K562 (cell line): ENCODE measurements around the gene DGCR6L. TPM values are rescaled to one million over a fixed set of nuclear protein-coding genes. Genes with fewer than 3 reads are reported as not detected.

Source experiments
- ATAC-seq: fragments of 200-7000 bp; cut with Tn5 transposase; 3 replicates; pipeline ENCODE4 v1.9.1; 2020; ENCODE audit warnings: moderate library complexity
- BruUV-seq: library from RNA; stranded (reverse); fragments of 400-500 nt; replicated peaks from 2 replicates; lab custom pipeline; 2021; lab: Mats Ljungman, UMichigan
- CTCF ChIA-PET: fragments of 300-600 bp; formaldehyde crosslinking; extraction: SDS; loops from one replicate; lab custom pipeline; 2021; ENCODE audit warnings: low intra/inter-chr PET ratio; lab: Yijun Ruan, JAX
- POLR2A ChIA-PET: fragments of 300-600, 350-650 bp; sonication (Branson Sonifier 250); formaldehyde crosslinking; extraction: SDS; loops from one replicate; lab custom pipeline; 2021; ENCODE audit warnings: antibody characterized with exemption, inconsistent platforms; lab: Yijun Ruan, JAX
- DNase-seq, 4 experiments: peaks; one replicate each; pipeline versions ENCODE4 v3.0.0 to v3.0.0-alpha.2; 2011 to 2018; ENCODE audit warnings: low spot score in 3 of 4, mixed read lengths in 3 of 4; ENCODE audit errors: extremely low read depth in 1 of 4
- FAIRE-seq: peaks from 2 replicates; lab custom pipeline; 2011; peaks lifted over from hg19 to GRCh38; lab: Jason Lieb, UNC
- H2AFZ ChIP-seq: 2 replicates; pipeline ENCODE4 v1.6.0; 2011; ENCODE audit warnings: low read depth, low read length, control low read depth, inconsistent platforms
- H3K27ac ChIP-seq: fragments of 200-600 bp; 3 replicates; pipeline ENCODE4 v1.8.0; 2011; ENCODE audit warnings: low read depth, mild to moderate bottlenecking, control low read depth, inconsistent platforms, low read length, moderate library complexity, mixed read lengths; ENCODE audit errors: extremely low read depth
- H3K27me3 ChIP-seq, 2 experiments: fragments of 300-600 bp in 1 of 2; 2 replicates in 1 of 2; 3 replicates in 1 of 2; pipeline versions ENCODE4 v1.6.0 to v1.8.0; 2011; ENCODE audit warnings: inconsistent platforms in 2 of 2, low read length in 2 of 2, mild to moderate bottlenecking in 1 of 2, mixed read lengths in 1 of 2, moderate library complexity in 1 of 2; ENCODE audit not compliant: control insufficient read depth in 2 of 2, insufficient read depth in 2 of 2
- H3K36me3 ChIP-seq: fragments of 300-600 bp; 3 replicates; pipeline ENCODE4 v1.8.0; 2011; ENCODE audit warnings: mild to moderate bottlenecking, low read length, inconsistent platforms; ENCODE audit not compliant: control insufficient read depth, insufficient read depth
- H3K4me1 ChIP-seq, 2 experiments: fragments of 200-600 bp in 1 of 2; replicated peaks in 1 of 2; 2 replicates in 1 of 2; 3 replicates in 1 of 2; pipeline versions ENCODE4 v1.5.1 to v1.8.0; 2011; ENCODE audit warnings: inconsistent platforms in 2 of 2, low read length in 2 of 2, mild to moderate bottlenecking in 1 of 2, mixed read lengths in 1 of 2, moderate library complexity in 1 of 2; ENCODE audit not compliant: control insufficient read depth in 2 of 2, insufficient read depth in 2 of 2
- H3K4me2 ChIP-seq: 2 replicates; pipeline ENCODE4 v1.6.1; 2011; ENCODE audit warnings: low read length, control low read depth, inconsistent platforms, mixed read lengths; ENCODE audit not compliant: insufficient read depth
- H3K4me3 ChIP-seq: fragments of 200-600 bp; sonication (generic), shearing (Covaris generic); 2 replicates; pipeline ENCODE4 v1.5.1; 2016; ENCODE audit warnings: control low read depth, inconsistent platforms
- H3K79me2 ChIP-seq: fragments of 200-600 bp; 3 replicates; pipeline ENCODE4 v1.8.0; 2011; ENCODE audit warnings: low read length, inconsistent platforms; ENCODE audit not compliant: control insufficient read depth, insufficient read depth
- H3K9ac ChIP-seq, 2 experiments: 2 replicates each; pipeline versions ENCODE4 v1.6.0 to v1.6.1; 2011; ENCODE audit warnings: low read depth in 2 of 2, low read length in 2 of 2, control low read depth in 1 of 2, inconsistent platforms in 1 of 2, mild to moderate bottlenecking in 1 of 2, mixed read lengths in 1 of 2; ENCODE audit not compliant: insufficient read depth in 1 of 2
- H3K9me1 ChIP-seq: one replicate; pipeline ENCODE4 v1.6.0; 2011; ENCODE audit warnings: inconsistent platforms, mild to moderate bottlenecking, low read length, moderate library complexity; ENCODE audit not compliant: control insufficient read depth, insufficient read depth
- H3K9me3 ChIP-seq: replicated peaks from 2 replicates; pipeline ENCODE4 v1.5.1; 2011; ENCODE audit warnings: low read depth, low read length, inconsistent platforms; ENCODE audit not compliant: control insufficient read depth, insufficient read depth
- H4K20me1 ChIP-seq: replicated peaks from 2 replicates; pipeline ENCODE4 v1.6.1; 2011; ENCODE audit warnings: low read length, inconsistent platforms, mixed read lengths; ENCODE audit not compliant: control insufficient read depth, insufficient read depth
- CHD1 ChIP-seq: fragments of 200-600 bp; sonication (generic); IDR thresholded peaks from one replicate; pipeline ENCODE4 v1.6.1; 2012; ENCODE audit warnings: mild to moderate bottlenecking, moderate library complexity, low read length, inconsistent platforms
- GABPB1 ChIP-seq: sonication (generic); formaldehyde crosslinking; IDR thresholded peaks from 2 replicates; pipeline ENCODE4 v1.8.0; 2022; ENCODE audit warnings: mild to moderate bottlenecking, missing genetic modification reagents
- PPARD ChIP-seq: fragments of 250-450 bp; sonication (Bioruptor Pico); IDR thresholded peaks from 2 replicates; pipeline ENCODE4 v1.8.0; 2022; ENCODE audit warnings: inconsistent platforms, mild to moderate bottlenecking, moderate library complexity
- RBM14 ChIP-seq: fragments of 200-400 bp; formaldehyde crosslinking; IDR thresholded peaks from 2 replicates; pipeline ENCODE4 v1.6.1; 2018; ENCODE audit warnings: low read depth, mild to moderate bottlenecking, low read length, moderate library complexity, borderline replicate concordance; ENCODE audit not compliant: insufficient read depth
- STAT5B ChIP-seq: fragments of 250-450 bp; sonication (Bioruptor Pico); IDR thresholded peaks from 2 replicates; pipeline ENCODE4 v1.8.0; 2021; ENCODE audit warnings: mild to moderate bottlenecking, inconsistent platforms
- TAL1 ChIP-seq: fragments of 450-650 bp; IDR thresholded peaks from 2 replicates; pipeline ENCODE4 v1.6.1; 2016; ENCODE audit warnings: mild to moderate bottlenecking
- TFAM ChIP-seq: fragments of 250-450 bp; sonication (Bioruptor Pico); conservative IDR thresholded peaks from 2 replicates; pipeline ENCODE4 v1.5.0; 2021; ENCODE audit warnings: mild to moderate bottlenecking, moderate library complexity
- ZNF780A ChIP-seq: fragments of 250-450 bp; sonication (Bioruptor Pico); IDR thresholded peaks from 2 replicates; pipeline ENCODE4 v1.5.0; 2021; ENCODE audit warnings: mild to moderate bottlenecking
- WGBS: fragments of 100-300 bp; shearing (Covaris generic); methylation state at CpG from one replicate; pipeline ENCODE4 v1.1.6; 2016; ENCODE audit warnings: low coverage, mixed read lengths; ENCODE audit not compliant: insufficient coverage; ENCODE audit errors: missing lambda C conversion rate; 5-methylcytosine and 5-hydroxymethylcytosine counted together
- in situ Hi-C: fragments of 300-500 bp; cut with MboI; formaldehyde crosslinking; loops from 4 replicates; pipeline ENCODE4 v1.15.0; 2018; ENCODE audit warnings: inconsistent platforms, mixed read lengths
- intact Hi-C: fragments of 100-400 bp; cut with micrococcal nuclease; formaldehyde crosslinking; loops from 2 replicates; pipeline ENCODE4 v1.14.2; 2022
- polyA plus RNA-seq, 8 experiments: library from polyadenylated mRNA; depleted of rRNA in 4 of 8; stranded (reverse) in 5 of 8; unstranded in 3 of 8; fragments of >200 nt; fragmentation: Nextera tagmentation in 2 of 8; fragmentation: Illumina TruSeq in 1 of 8; extraction: Ambion mirVana in 2 of 8; extraction: Trizol in 1 of 8; gene quantifications; 2 replicates each; pipeline versions ENCODE4 v1.2.1 to v1.2.3, GENCODE V29; 2011 to 2014; ENCODE audit warnings: inconsistent platforms in 1 of 8, missing spikeins in 1 of 8
- total RNA-seq, 7 experiments: library from RNA; depleted of rRNA in 6 of 7; stranded (reverse); fragments of >200 nt in 6 of 7; fragmentation: Illumina TruSeq in 2 of 7; extraction: Trizol in 2 of 7; gene quantifications; 2 replicates each; pipeline versions ENCODE4 v1.2.1 to v1.2.3, GENCODE V29; 2011 to 2021; ENCODE audit warnings: low replicate concordance in 1 of 7

DGCR6L gene
- total and polyA plus RNA-seq, 9 of the 15 experiments (the other 6 are each of a cell fraction or from before 2014, with no cell fraction given) = 3.6 to 151 (median 51.0) TPM

DNA sequence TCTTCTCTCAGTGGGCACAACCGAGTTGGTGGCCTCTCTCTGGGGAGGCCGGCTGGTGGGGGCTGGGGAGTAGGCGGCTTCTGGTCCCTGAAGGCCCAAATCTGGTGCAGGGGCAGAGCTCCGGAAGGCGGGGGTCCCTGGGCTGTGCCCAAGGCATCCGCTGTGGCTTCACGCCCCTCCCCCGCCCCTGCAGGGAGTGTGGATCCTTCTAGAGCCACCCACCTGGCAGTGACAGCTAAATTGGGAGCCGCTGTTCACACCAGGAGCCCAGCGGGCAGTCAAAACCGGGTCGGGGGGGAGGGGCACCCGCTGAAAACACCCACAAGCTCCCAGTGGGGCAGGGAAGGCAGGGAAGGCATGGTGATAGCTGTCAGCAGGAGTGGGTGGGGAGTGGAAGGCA is 47.2 kb downstream of the DGCR6L start:
- Histone ChIP-seq H3K36me3 (no peaks in the 10 kb centered on the region), H3K27ac (no peak overlapping the region), H3K4me1 (peaks cover 4 to 46% of the 10 kb centered on the region in 2 experiments; a peak in 4 of 5 replicates), H3K4me3 (no peak overlapping the region), H3K27me3 (peaks cover 29 to 69% of the 10 kb centered on the region in 2 experiments; a peak in 4 of 5 replicates), H4K20me1 (peaks cover 32% of the 10 kb centered on the region), H3K4me2 (no peak overlapping the region), H2AFZ (no peak overlapping the region), H3K9me1 (peaks cover 4% of the 10 kb centered on the region), H3K79me2 (no peaks in the 10 kb centered on the region), H3K9me3 (no peaks in the 10 kb centered on the region), H3K9ac (no peak overlapping the region; a peak in 1 of 4 replicates)
- ChIA-PET POLR2A (no interaction called here), CTCF (interaction anchor here (0.6 kb wide), 1 partner anchor 456 kb away, joined by 3 read pairs; no protein-coding TSS in a partner anchor)
- in situ Hi-C loops = no loop called here
- TF ChIP-seq STAT5B (CRISPR knock-in tag) = no peak
- peak; percentile 33; the same call in 1 of the 2 replicates for TF ChIP-seq GABPB1 (CRISPR knock-in tag)
- no peak for TF ChIP-seq TFAM (CRISPR knock-in tag)
- no peak for TF ChIP-seq TAL1
- TF ChIP-seq CHD1 = peak; percentile 32
- no peak for TF ChIP-seq PPARD
- TF ChIP-seq ZNF780A (CRISPR knock-in tag) = no peak
- TF ChIP-seq RBM14 = peak; percentile 54; the same call in 1 of the 2 replicates
- ATAC-seq (no peak), FAIRE-seq (no peak), DNase-seq (peak in 1 of 4 experiments; percentile 27)
- WGBS = 1% methylated on average over 13 of the region's 13 CpGs
- intact Hi-C loops = no loop called here
- BruUV-seq = no TSS peak
